ENCODE measurements around the gene INPP5K.
A peak's percentile ranks its signal among the peaks of the same experiment; 100 is the strongest.

Gene INPP5K

GRCh38 chr17:1545618-1546017, 29.2 kb upstream of the INPP5K start:
- H3K4me2 ChIP-seq (ENCODE audit: insufficient read depth, low read length, poor library complexity, severe bottlenecking) = no peak overlapping the region
- no peak for DNase-seq (ENCODE audit: low spot score)
- H3K36me3 ChIP-seq (replicated peaks in 1 of 2; ENCODE audit: control insufficient read depth in 2 of 2, insufficient read depth in 2 of 2, low read length in 2 of 2) = peaks cover 22 to 89% of the 10 kb centered on the region in 2 donors
- peaks cover 1% of the 10 kb centered on the region for H3K79me1 ChIP-seq (ENCODE audit: low read depth, low read length)
- no peak overlapping the region for H2BK12ac ChIP-seq (ENCODE audit: low read length)
- no peak overlapping the region for H3K4ac ChIP-seq (ENCODE audit: low read length)
- no peak overlapping the region for H3K4me3 ChIP-seq (ENCODE audit: low read length in 2 of 2)
- no peak overlapping the region for H4K91ac ChIP-seq (ENCODE audit: low read depth, low read length, poor library complexity)
- no peak overlapping the region for H3K27ac ChIP-seq (replicated peaks; ENCODE audit: low read length)
- H3K27me3 ChIP-seq (ENCODE audit: control insufficient read depth in 3 of 3, insufficient read depth in 3 of 3, low read depth in 1 of 3, low read length in 3 of 3) = no peaks in the 10 kb centered on the region
- WGBS, 2 donors (ENCODE audit: extremely low coverage in 2 of 2, insufficient read length in 2 of 2, insufficient replicate concordance in 1 of 2) = no CpG with 5 or more reads among the region's 9 CpGs
- H2BK15ac ChIP-seq (ENCODE audit: low read length) = no peak overlapping the region
- no peak overlapping the region for H3K18ac ChIP-seq (ENCODE audit: low read length)
- no peak overlapping the region for H3K9ac ChIP-seq (ENCODE audit: low read depth, low read length, poor library complexity)
- no peak overlapping the region for H3K14ac ChIP-seq (ENCODE audit: low read length)
- no peak overlapping the region for H2BK120ac ChIP-seq (ENCODE audit: low read depth, low read length)
- H4K8ac ChIP-seq (ENCODE audit: low read depth, low read length) = no peak overlapping the region
- no peak overlapping the region for H2AFZ ChIP-seq (ENCODE audit: low read length)
- peaks cover 0 to 4% of the 10 kb centered on the region in 2 donors for H3K4me1 ChIP-seq (ENCODE audit: control insufficient read depth in 2 of 2, insufficient read depth in 1 of 2, low read depth in 1 of 2, low read length in 2 of 2)
- H3K23ac ChIP-seq (ENCODE audit: low read depth, low read length, poor library complexity) = no peak overlapping the region
- H2AK5ac ChIP-seq (ENCODE audit: low read depth, low read length) = no peak overlapping the region
- H3K9me3 ChIP-seq (replicated peaks in 1 of 2; ENCODE audit: control insufficient read depth in 2 of 2, insufficient read depth in 1 of 2, low read depth in 1 of 2, low read length in 2 of 2) = no peaks in the 10 kb centered on the region
- H2BK5ac ChIP-seq (ENCODE audit: low read length) = no peak overlapping the region

DNA sequence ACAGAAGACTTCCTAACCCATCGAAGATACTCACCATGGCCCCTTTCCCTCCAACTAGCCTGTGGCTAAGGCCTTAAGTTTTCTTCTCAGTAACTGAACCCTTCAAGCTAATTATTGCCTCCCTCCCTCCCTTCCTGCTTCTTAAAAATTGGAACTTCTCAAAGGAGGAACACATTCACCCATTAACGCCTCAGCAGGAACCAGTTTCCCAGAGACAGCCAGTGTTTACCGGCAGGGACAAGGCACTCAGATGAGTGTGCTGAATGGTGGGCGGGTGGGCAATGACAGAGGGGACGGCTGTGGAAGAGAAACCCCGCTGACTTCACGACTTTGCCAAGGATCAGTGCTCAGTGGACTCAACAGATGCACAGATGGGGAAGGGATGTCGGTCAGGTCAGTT, 25.9 kb upstream of the INPP5K start:
- Histone ChIP-seq H3K27ac (replicated peaks; ENCODE audit: low read length) (no peak overlapping the region), H3K4me2 (ENCODE audit: insufficient read depth, low read length, poor library complexity, severe bottlenecking) (no peak overlapping the region), H2BK5ac (ENCODE audit: low read length) (no peak overlapping the region), H3K4me3 (ENCODE audit: low read length in 2 of 2) (no peak overlapping the region), H2BK120ac (ENCODE audit: low read depth, low read length) (no peak overlapping the region), H2AK5ac (ENCODE audit: low read depth, low read length) (no peak overlapping the region), H3K23ac (ENCODE audit: low read depth, low read length, poor library complexity) (no peak overlapping the region), H3K79me1 (ENCODE audit: low read depth, low read length) (no peaks in the 10 kb centered on the region), H3K9ac (ENCODE audit: low read depth, low read length, poor library complexity) (peak overlapping the region; percentile 55), H3K18ac (ENCODE audit: low read length) (no peak overlapping the region), H3K9me3 (replicated peaks in 1 of 2; ENCODE audit: control insufficient read depth in 2 of 2, insufficient read depth in 1 of 2, low read depth in 1 of 2, low read length in 2 of 2) (no peaks in the 10 kb centered on the region), H3K14ac (ENCODE audit: low read length) (no peak overlapping the region), H3K36me3 (replicated peaks in 1 of 2; ENCODE audit: control insufficient read depth in 2 of 2, insufficient read depth in 2 of 2, low read length in 2 of 2) (peaks cover 18 to 95% of the 10 kb centered on the region in 2 donors), H3K4me1 (ENCODE audit: control insufficient read depth in 2 of 2, insufficient read depth in 1 of 2, low read depth in 1 of 2, low read length in 2 of 2) (peaks cover 0 to 4% of the 10 kb centered on the region in 2 donors), H3K4ac (ENCODE audit: low read length) (no peak overlapping the region), H4K91ac (ENCODE audit: low read depth, low read length, poor library complexity) (no peak overlapping the region), H2AFZ (ENCODE audit: low read length) (no peak overlapping the region), H2BK12ac (ENCODE audit: low read length) (no peak overlapping the region), H3K27me3 (ENCODE audit: control insufficient read depth in 3 of 3, insufficient read depth in 3 of 3, low read depth in 1 of 3, low read length in 3 of 3) (no peaks in the 10 kb centered on the region), H4K8ac (ENCODE audit: low read depth, low read length) (no peak overlapping the region), H2BK15ac (ENCODE audit: low read length) (no peak overlapping the region)
- no CpG with 5 or more reads among the region's 8 CpGs for WGBS, 2 donors (ENCODE audit: extremely low coverage in 2 of 2, insufficient read length in 2 of 2, insufficient replicate concordance in 1 of 2)
- DNase-seq (ENCODE audit: low spot score) = no peak

GRCh38 chr17:1541367-1541904, 25.0 kb upstream of the INPP5K start:
- H3K9me3 ChIP-seq (replicated peaks in 1 of 2; ENCODE audit: control insufficient read depth in 2 of 2, insufficient read depth in 1 of 2, low read depth in 1 of 2, low read length in 2 of 2) = no peaks in the 10 kb centered on the region
- no peak overlapping the region for H3K4ac ChIP-seq (ENCODE audit: low read length)
- H2BK120ac ChIP-seq (ENCODE audit: low read depth, low read length) = no peak overlapping the region
- H3K18ac ChIP-seq (ENCODE audit: low read length) = no peak overlapping the region
- no CpG with 5 or more reads among the region's 4 CpGs for WGBS, 2 donors (ENCODE audit: extremely low coverage in 2 of 2, insufficient read length in 2 of 2, insufficient replicate concordance in 1 of 2)
- no peak overlapping the region for H2AFZ ChIP-seq (ENCODE audit: low read length)
- H2BK5ac ChIP-seq (ENCODE audit: low read length) = no peak overlapping the region
- no peak overlapping the region for H2BK15ac ChIP-seq (ENCODE audit: low read length)
- H3K27me3 ChIP-seq (ENCODE audit: control insufficient read depth in 3 of 3, insufficient read depth in 3 of 3, low read depth in 1 of 3, low read length in 3 of 3) = no peaks in the 10 kb centered on the region
- H3K4me2 ChIP-seq (ENCODE audit: insufficient read depth, low read length, poor library complexity, severe bottlenecking) = no peak overlapping the region
- peaks cover 17 to 90% of the 10 kb centered on the region in 2 donors for H3K36me3 ChIP-seq (replicated peaks in 1 of 2; ENCODE audit: control insufficient read depth in 2 of 2, insufficient read depth in 2 of 2, low read length in 2 of 2)
- no peak overlapping the region for H2BK12ac ChIP-seq (ENCODE audit: low read length)
- no peaks in the 10 kb centered on the region for H3K79me1 ChIP-seq (ENCODE audit: low read depth, low read length)
- no peak overlapping the region for H3K14ac ChIP-seq (ENCODE audit: low read length)
- no peak overlapping the region for H4K91ac ChIP-seq (ENCODE audit: low read depth, low read length, poor library complexity)
- DNase-seq (ENCODE audit: low spot score) = no peak
- H3K4me3 ChIP-seq (ENCODE audit: low read length in 2 of 2) = no peak overlapping the region
- H3K27ac ChIP-seq (replicated peaks; ENCODE audit: low read length) = no peak overlapping the region
- H4K8ac ChIP-seq (ENCODE audit: low read depth, low read length) = no peak overlapping the region
- H3K23ac ChIP-seq (ENCODE audit: low read depth, low read length, poor library complexity) = no peak overlapping the region
- peaks cover 0 to 4% of the 10 kb centered on the region in 2 donors for H3K4me1 ChIP-seq (ENCODE audit: control insufficient read depth in 2 of 2, insufficient read depth in 1 of 2, low read depth in 1 of 2, low read length in 2 of 2)
- no peak overlapping the region for H3K9ac ChIP-seq (ENCODE audit: low read depth, low read length, poor library complexity)
- no peak overlapping the region for H2AK5ac ChIP-seq (ENCODE audit: low read depth, low read length)

DNA sequence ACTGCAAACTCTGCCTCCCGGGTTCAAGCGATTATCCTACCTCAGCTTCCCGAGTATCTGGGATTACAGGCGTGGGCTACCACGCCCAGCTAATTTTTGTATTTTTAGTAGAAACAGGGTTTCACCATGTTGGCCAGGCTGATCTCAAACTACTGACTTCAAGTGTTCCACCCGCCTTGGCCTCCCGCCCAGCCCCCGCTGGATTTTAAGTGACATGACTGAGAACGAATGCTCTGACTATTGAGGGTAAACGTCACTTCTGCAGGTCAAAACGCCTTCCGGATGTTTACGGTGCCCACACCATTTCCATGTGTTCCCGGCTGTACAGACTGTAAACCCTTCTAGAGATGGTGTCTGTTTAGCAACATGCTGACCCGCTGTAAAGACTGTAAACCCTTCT, 23.4 kb upstream of the INPP5K start:
- no peak overlapping the region for H2BK12ac ChIP-seq (ENCODE audit: low read length)
- H3K23ac ChIP-seq (ENCODE audit: low read depth, low read length, poor library complexity) = no peak overlapping the region
- no CpG with 5 or more reads among the region's 15 CpGs for WGBS, 2 donors (ENCODE audit: extremely low coverage in 2 of 2, insufficient read length in 2 of 2, insufficient replicate concordance in 1 of 2)
- H2BK120ac ChIP-seq (ENCODE audit: low read depth, low read length) = no peak overlapping the region
- H3K36me3 ChIP-seq (replicated peaks in 1 of 2; ENCODE audit: control insufficient read depth in 2 of 2, insufficient read depth in 2 of 2, low read length in 2 of 2) = peaks cover 21 to 90% of the 10 kb centered on the region in 2 donors
- no peaks in the 10 kb centered on the region for H3K27me3 ChIP-seq (ENCODE audit: control insufficient read depth in 3 of 3, insufficient read depth in 3 of 3, low read depth in 1 of 3, low read length in 3 of 3)
- no peak overlapping the region for H3K27ac ChIP-seq (replicated peaks; ENCODE audit: low read length)
- no peak overlapping the region for H3K18ac ChIP-seq (ENCODE audit: low read length)
- H3K9ac ChIP-seq (ENCODE audit: low read depth, low read length, poor library complexity) = no peak overlapping the region
- H2BK5ac ChIP-seq (ENCODE audit: low read length) = no peak overlapping the region
- no peaks in the 10 kb centered on the region for H3K79me1 ChIP-seq (ENCODE audit: low read depth, low read length)
- no peak overlapping the region for H3K4me2 ChIP-seq (ENCODE audit: insufficient read depth, low read length, poor library complexity, severe bottlenecking)
- H3K14ac ChIP-seq (ENCODE audit: low read length) = no peak overlapping the region
- H2AFZ ChIP-seq (ENCODE audit: low read length) = no peak overlapping the region
- no peak for DNase-seq (ENCODE audit: low spot score)
- no peak overlapping the region for H4K91ac ChIP-seq (ENCODE audit: low read depth, low read length, poor library complexity)
- H2AK5ac ChIP-seq (ENCODE audit: low read depth, low read length) = no peak overlapping the region
- H3K9me3 ChIP-seq (replicated peaks in 1 of 2; ENCODE audit: control insufficient read depth in 2 of 2, insufficient read depth in 1 of 2, low read depth in 1 of 2, low read length in 2 of 2) = no peaks in the 10 kb centered on the region
- peaks cover 0 to 4% of the 10 kb centered on the region in 2 donors for H3K4me1 ChIP-seq (ENCODE audit: control insufficient read depth in 2 of 2, insufficient read depth in 1 of 2, low read depth in 1 of 2, low read length in 2 of 2)
- no peak overlapping the region for H2BK15ac ChIP-seq (ENCODE audit: low read length)
- H3K4ac ChIP-seq (ENCODE audit: low read length) = no peak overlapping the region
- H4K8ac ChIP-seq (ENCODE audit: low read depth, low read length) = no peak overlapping the region
- H3K4me3 ChIP-seq (ENCODE audit: low read length in 2 of 2) = no peak overlapping the region
